ENCODE results near the gene TBCK. TPM values are rescaled to one million over a fixed set of nuclear protein-coding genes. Genes with fewer than 3 reads are reported as not detected.
"Not testable (repeated sequence)": the region's sequence is repeated elsewhere in the genome, so short reads cannot be mapped to it uniquely, and the experiment has no call there.

TBCK gene
- total RNA-seq, 4 donors from 2014 or later, result 37.4 to 97.1 (median 48.3) TPM

GRCh38 chr4:106116025-106116424, 200.0 kb downstream of the TBCK start:
- H3K27me3 ChIP-seq, result no peaks in the 10 kb centered on the region
- peaks cover 0 to 5% of the 10 kb centered on the region in 2 donors for H3K9me3 ChIP-seq
- no peak overlapping the region for H3K4me3 ChIP-seq
- no peak overlapping the region for H3K27ac ChIP-seq
- no peaks in the 10 kb centered on the region for H3K4me1 ChIP-seq
- intact Hi-C loops (cut with DNase I; ENCODE audit: low total_unique reads), result no loop called here
- no peak for DNase-seq
- H3K36me3 ChIP-seq, result no peaks in the 10 kb centered on the region
- TF ChIP-seq CTCF (IDR thresholded peaks at IDR 0.05) (no peak), POLR2A (IDR thresholded peaks at IDR 0.05) (no peak)

GRCh38 chr4:106114270-106114669, 201.7 kb downstream of the TBCK start:
- Histone ChIP-seq H3K27ac (no peak overlapping the region), H3K27me3 (no peaks in the 10 kb centered on the region), H3K36me3 (no peaks in the 10 kb centered on the region), H3K9me3 (peaks cover 0 to 5% of the 10 kb centered on the region in 2 donors), H3K4me1 (no peaks in the 10 kb centered on the region), H3K4me3 (no peak overlapping the region)
- no peak for TF ChIP-seq CTCF (IDR thresholded peaks at IDR 0.05)
- TF ChIP-seq POLR2A (IDR thresholded peaks at IDR 0.05), result no peak
- intact Hi-C loops (cut with DNase I; ENCODE audit: low total_unique reads), result no loop called here
- DNase-seq, result no peak

GRCh38 chr4:106111778-106112469, 204.1 kb downstream of the TBCK start:
- H3K9me3 ChIP-seq; intact Hi-C loops (cut with DNase I; ENCODE audit: low total_unique reads); H3K27me3 ChIP-seq; H3K36me3 ChIP-seq; DNase-seq; H3K4me3 ChIP-seq; H3K27ac ChIP-seq; H3K4me1 ChIP-seq: not testable (repeated sequence)

GRCh38 chr4:106109929-106110328, 206.1 kb downstream of the TBCK start:
- no peak overlapping the region for H3K4me3 ChIP-seq
- no peaks in the 10 kb centered on the region for H3K36me3 ChIP-seq
- no peaks in the 10 kb centered on the region for H3K4me1 ChIP-seq
- TF ChIP-seq POLR2A (IDR thresholded peaks at IDR 0.05) (no peak), CTCF (IDR thresholded peaks at IDR 0.05) (no peak)
- intact Hi-C loops (cut with DNase I; ENCODE audit: low total_unique reads), result no loop called here
- H3K9me3 ChIP-seq, result peaks cover 0 to 5% of the 10 kb centered on the region in 2 donors
- no peak for DNase-seq
- no peaks in the 10 kb centered on the region for H3K27me3 ChIP-seq
- H3K27ac ChIP-seq, result no peak overlapping the region

- TF ChIP-seq CTCF (IDR thresholded peaks at IDR 0.05) (no peak), POLR2A (IDR thresholded peaks at IDR 0.05) (no peak)
- no peak for DNase-seq
- Histone ChIP-seq H3K4me1 (no peaks in the 10 kb centered on the region), H3K9me3 (no peaks in the 10 kb centered on the region), H3K36me3 (no peaks in the 10 kb centered on the region), H3K27me3 (no peaks in the 10 kb centered on the region), H3K27ac (no peak overlapping the region), H3K4me3 (no peak overlapping the region)
- intact Hi-C loops (cut with DNase I; ENCODE audit: low total_unique reads), result no loop called here
Measured at GRCh38 chr4:106105697-106106096, 210.3 kb downstream of the TBCK start.

- no peak for DNase-seq
- Histone ChIP-seq H3K36me3 (no peaks in the 10 kb centered on the region), H3K4me3 (no peak overlapping the region), H3K4me1 (no peaks in the 10 kb centered on the region), H3K27me3 (no peaks in the 10 kb centered on the region), H3K27ac (no peak overlapping the region), H3K9me3 (no peaks in the 10 kb centered on the region)
- intact Hi-C loops (cut with DNase I; ENCODE audit: low total_unique reads), result no loop called here
- no peak for TF ChIP-seq CTCF (IDR thresholded peaks at IDR 0.05)
- TF ChIP-seq POLR2A (IDR thresholded peaks at IDR 0.05), result no peak
Measured at GRCh38 chr4:106104276-106104675, 211.7 kb downstream of the TBCK start.

All from uterus (tissue), 4 donors.